Esophagus squamous epithelium (tissue), 4 donors: Measurements from ENCODE around the gene PLEKHG3.

Experiments
- POLR2A ChIP-seq, 4 donors: fragments of 450-650 bp; IDR thresholded peaks; one replicate each; pipeline ENCODE4 v1.6.1; 2017; ENCODE audit warnings: antibody characterized with exemption in 4 of 4, mild to moderate bottlenecking in 4 of 4, moderate library complexity in 3 of 4
- TF ChIP-seq, protein P1 (sequence below), 6 experiments: fragments of 450-650 bp in 4 of 6; fragments of 200-600 bp in 2 of 6; sonication (generic) in 2 of 6; IDR thresholded peaks; one replicate each; pipeline ENCODE4 v1.5.1; 2016 to 2019; ENCODE audit warnings: antibody characterized with exemption in 6 of 6, mild to moderate bottlenecking in 4 of 6, moderate library complexity in 4 of 6

DNA sequence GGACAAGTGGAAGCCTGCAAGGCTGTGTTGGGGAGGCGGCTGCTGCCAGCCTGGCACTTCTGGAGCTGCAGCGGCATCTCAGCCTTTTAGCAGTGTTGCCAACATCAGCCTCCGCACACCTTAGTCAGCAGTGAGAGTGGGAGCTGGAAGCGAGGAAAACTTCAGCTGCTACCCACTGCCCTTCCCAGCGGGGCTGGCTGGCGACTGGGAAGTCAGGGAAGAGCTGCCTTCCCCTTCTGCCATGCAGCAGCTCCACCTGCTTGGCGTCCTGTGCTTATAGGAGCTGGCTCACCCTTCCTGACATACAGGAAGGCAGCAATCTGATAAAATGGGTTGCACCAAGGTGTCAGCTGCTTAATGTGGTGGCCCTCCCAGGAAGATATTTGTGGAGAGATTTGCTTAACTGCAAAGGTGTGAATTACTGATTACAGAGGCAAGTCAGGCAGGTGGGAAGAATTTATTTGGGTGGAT, 15.4 kb upstream of the PLEKHG3 start:
- TF ChIP-seq, protein P1, sequence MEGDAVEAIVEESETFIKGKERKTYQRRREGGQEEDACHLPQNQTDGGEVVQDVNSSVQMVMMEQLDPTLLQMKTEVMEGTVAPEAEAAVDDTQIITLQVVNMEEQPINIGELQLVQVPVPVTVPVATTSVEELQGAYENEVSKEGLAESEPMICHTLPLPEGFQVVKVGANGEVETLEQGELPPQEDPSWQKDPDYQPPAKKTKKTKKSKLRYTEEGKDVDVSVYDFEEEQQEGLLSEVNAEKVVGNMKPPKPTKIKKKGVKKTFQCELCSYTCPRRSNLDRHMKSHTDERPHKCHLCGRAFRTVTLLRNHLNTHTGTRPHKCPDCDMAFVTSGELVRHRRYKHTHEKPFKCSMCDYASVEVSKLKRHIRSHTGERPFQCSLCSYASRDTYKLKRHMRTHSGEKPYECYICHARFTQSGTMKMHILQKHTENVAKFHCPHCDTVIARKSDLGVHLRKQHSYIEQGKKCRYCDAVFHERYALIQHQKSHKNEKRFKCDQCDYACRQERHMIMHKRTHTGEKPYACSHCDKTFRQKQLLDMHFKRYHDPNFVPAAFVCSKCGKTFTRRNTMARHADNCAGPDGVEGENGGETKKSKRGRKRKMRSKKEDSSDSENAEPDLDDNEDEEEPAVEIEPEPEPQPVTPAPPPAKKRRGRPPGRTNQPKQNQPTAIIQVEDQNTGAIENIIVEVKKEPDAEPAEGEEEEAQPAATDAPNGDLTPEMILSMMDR (IDR thresholded peaks at IDR 0.05): no peak
- TF ChIP-seq POLR2A (IDR thresholded peaks at IDR 0.05): no peak
